Dermis microvascular lymphatic vessel endothelial cell (primary cell): ENCODE measurements around the gene MICAL3. TPM values are rescaled to one million over a fixed set of nuclear protein-coding genes. Genes with fewer than 3 reads are reported as not detected.
"Not testable (repeated sequence)": the region's sequence is repeated elsewhere in the genome, so short reads cannot be mapped to it uniquely, and the experiment has no call there.

Experiments used
- DNase-seq, 2 donors: peaks; one replicate each; pipeline versions ENCODE4 v3.0.0 to v3.0.0-alpha.2; 2010; ENCODE audit warnings: low read depth in 2 of 2
- total RNA-seq: library from RNA; depleted of rRNA; stranded (reverse); fragments of >200 nt; gene quantifications from 2 replicates; pipeline ENCODE4 v1.2.1, GENCODE V29; 2014

The MICAL3 gene
- total RNA-seq, 1 donor from 2014 or later, result 14.8 TPM

DNA sequence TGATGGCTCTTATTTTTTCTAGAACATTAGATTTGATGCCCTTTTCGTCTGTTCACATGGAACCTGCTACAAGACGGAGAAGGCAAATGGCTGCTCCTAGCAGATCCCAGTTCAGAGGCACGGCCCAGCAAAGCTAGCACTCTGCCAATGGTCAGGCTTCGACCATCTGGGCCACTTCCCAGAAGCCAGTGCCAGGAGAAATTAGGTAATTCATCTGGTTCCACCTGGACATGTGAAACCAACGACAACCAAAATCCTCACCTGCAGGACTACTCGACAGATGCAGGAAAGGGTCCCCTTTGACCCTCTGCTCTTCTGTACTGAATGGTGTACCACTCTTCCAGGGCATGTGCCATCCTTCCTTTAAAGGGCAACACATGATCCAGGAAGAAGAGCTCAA, 25.4 kb downstream of the MICAL3 start:
- no peak for DNase-seq

GRCh38 chr22:17997456-17997855, 26.9 kb downstream of the MICAL3 start:
- no peak for DNase-seq

DNA sequence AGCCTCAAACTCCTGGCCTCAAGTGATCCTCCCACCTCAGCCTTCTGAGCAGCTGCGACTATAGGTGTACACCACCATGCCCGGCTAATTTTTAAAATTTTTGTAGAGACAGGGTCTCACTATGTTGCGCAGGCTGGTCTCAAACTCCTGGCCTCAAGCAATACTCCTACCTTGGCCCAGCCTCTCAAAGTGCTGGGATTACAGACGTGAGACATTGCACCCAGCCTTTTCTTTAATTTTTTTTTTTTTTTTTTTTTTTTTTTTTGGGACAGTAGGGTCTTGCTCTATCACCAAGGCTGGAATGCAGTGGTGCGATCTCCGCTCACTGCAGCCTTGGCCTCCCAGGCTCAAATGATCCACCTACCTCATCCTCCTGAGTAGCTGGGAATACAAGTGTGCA, 29.1 kb downstream of the MICAL3 start:
- not testable (repeated sequence) for DNase-seq

GRCh38 chr22:17994424-17995108, 29.8 kb downstream of the MICAL3 start:
- no peak for DNase-seq

GRCh38 chr22:17992976-17993375, 31.4 kb downstream of the MICAL3 start:
- DNase-seq, result peak; percentile 18 to 84

DNA sequence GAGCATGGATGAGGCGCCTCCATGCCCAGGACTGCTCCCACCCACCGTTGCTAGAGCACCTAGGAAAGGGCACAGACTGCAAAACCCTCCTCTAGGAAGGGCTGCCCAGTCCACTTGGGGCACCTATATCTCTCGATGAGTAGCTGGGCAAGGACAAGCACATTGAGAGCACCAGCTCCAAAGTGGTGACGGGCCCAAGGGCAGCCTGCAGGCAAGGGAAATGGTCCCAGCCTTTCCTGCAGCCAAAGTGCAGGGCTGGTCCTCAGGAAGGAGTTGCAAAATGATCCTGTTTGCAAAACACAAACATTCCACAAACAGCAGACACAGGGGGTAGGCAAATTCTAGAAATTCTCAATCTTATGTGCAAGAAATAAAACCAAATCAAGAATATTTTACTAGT, 32.4 kb downstream of the MICAL3 start:
- DNase-seq, result not testable (repeated sequence)

DNA sequence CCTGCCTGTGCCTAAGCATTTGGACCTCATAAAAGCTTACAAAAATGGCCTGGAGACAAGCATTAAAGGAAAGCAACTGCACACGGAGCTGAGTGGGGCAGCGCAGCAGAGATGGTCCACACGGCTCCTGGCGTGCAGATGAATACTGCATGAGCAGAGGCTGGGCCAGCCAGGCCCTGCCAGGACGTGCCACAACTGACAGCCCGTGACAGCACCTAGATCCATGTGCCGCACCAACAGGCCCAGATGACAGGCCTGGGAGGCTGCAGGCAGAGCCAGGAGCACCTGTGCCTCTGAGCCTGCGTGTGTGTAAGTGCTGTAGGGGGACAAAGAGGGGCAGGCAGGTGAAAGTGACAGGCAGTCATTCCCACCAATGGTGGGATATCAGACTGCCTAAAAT, 33.4 kb downstream of the MICAL3 start:
- DNase-seq, result no peak

GRCh38 chr22:17990147-17990546, 34.2 kb downstream of the MICAL3 start:
- DNase-seq, result no peak

- peak in 1 of 2 donors; percentile 33 for DNase-seq
These were observed 35.4 kb downstream of the MICAL3 start for GRCh38 chr22:17988800-17989513.

DNA sequence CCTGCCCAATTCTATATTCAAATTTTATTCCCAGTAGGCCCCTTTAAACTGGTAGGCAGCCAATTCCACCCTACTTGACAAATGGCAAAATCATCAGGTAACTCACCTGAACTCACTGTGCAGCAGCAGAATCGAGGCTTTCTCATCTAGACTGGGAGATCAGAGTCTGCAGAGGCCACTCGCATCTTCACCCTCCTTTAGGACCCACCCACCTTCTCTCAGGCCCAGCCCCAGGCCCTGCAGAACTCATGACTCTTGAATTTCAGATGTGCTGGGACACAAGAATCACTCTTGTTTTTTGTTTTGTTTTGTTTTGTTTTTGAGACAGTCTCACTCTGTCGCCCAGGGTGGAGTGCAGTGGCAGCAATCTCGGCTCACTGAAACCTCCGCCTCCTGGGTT, 38.8 kb downstream of the MICAL3 start:
- DNase-seq, result no peak

DNA sequence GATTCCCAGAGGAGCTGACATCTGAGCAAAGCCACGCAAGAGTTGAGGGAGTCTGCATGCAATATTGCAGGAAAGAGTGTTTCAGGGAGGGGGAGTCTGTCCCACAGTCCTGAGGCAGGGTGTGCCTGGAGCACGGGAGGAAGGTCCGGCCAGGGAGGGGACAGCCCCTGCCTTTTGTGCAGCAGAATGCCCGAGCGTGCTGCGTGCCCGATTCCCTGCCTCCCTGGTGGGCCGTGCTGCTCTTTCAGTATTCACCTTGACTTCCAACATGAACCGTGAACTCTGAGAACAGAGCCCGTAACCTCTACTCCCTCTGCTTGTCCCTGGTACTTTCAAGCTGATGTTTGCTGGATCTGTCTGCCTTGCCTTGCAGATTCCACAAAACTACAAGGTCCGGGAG, 39.3 kb downstream of the MICAL3 start:
- not testable (repeated sequence) for DNase-seq

DNA sequence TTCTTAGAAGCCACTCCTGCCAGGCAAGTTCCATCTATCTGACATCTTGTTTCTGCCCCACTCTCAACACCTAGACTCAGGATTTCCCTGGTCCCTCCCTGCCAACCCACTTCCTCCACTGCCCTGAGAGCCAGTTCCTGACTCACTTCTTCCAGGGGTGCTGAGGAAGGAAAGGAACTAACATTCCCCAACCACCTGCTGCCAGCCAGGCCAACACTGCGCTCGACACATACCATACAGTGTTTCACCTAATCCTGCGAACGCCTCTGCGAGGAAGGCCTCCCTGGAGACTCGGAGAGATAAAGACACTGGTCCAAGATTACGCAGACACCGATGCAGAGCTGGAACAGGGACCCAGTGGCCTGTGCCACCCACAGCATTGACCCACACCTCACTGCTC, 40.2 kb downstream of the MICAL3 start:
- DNase-seq, result peak in 1 of 2 donors; percentile 55

DNA sequence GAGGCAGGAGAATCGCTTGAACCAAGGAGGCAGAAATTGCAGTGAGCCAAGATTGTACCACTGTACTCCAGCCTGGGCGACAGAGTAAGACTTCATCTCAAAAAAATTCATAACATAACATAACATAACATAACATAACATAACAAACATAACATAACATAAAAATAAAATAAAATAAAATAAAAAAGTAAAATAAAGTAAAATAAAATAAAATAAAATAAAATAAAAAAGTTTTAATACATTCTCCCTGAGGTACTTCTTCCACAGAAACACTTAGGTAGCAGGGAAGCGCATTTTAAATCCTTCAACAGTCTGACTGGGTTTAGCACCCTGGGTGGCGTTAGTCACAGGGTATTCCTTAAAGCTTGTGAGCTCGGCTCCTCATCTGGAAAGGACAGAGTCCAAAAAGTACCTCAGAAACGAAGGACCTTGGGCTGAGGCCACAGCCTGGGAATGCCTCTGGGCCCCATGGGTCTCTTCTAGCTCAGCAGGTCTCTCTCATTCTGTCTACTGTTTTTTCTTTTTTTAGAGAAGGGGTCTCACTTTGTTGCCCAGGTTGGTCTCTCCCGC, 41.7 kb downstream of the MICAL3 start:
- no peak for DNase-seq

DNA sequence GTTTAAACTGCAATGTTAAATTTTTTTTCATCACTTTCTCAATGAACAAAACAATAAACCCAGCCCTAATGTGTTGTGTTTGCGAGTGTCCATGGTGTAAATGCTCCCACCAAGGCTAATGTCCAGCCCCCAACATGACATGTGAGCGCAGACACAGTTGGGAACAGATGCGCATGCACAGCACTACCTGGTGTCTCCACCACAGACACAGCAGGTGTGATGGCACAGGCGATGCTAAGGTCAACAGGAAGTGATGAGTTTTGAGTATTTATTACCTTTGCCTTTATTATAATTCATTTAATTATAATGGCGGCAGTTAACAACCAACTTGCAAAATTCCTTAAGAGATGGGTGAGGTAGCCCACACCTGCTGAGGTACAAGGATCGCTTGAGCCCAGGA, 42.9 kb downstream of the MICAL3 start:
- no peak for DNase-seq

GRCh38 chr22:17980638-17981051, 43.7 kb downstream of the MICAL3 start:
- peak in 1 of 2 donors; percentile 49 for DNase-seq

GRCh38 chr22:17980015-17980590, 44.3 kb downstream of the MICAL3 start:
- peak in 1 of 2 donors; percentile 18 for DNase-seq

DNA sequence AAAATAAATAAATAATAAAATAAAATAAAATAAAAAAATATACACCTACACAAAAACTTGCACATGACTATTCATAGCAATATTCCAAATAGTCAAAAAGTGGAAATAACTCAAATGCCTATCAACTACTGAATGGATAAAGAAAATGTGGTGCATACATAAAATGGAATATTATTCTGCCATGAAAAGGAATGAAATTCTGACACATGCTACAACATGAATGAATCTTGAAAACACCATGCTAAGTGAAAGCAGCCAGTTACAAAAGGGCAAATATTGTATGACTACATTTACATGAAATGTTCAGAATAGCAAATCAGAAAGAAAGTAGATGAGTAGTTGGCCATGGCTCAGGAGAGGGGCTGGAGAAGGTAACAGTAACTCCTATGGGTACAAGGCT, 46.3 kb downstream of the MICAL3 start:
- no peak for DNase-seq

- no peak for DNase-seq
These were observed 47.0 kb downstream of the MICAL3 start for GRCh38 chr22:17977371-17977770.

DNA sequence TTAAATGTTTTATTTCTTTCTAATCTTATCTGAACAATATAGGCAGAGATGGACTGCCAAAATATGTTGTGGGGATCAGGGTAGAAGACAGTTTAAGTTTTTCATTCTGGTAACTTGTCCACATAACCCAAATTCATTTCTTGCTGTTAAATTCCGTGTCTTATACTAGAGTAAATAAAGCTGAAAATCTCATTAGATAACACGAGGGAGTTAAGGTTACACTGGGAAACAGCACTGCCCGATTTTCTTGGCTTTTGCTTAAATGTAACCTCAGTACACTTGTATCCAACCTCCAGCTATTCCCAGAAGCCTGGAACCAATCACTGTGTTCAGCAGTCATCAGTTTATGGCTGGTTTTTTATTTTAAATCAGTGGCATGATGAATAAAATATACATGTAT, 48.2 kb downstream of the MICAL3 start:
- DNase-seq, result no peak

- no peak for DNase-seq
These were observed 49.5 kb downstream of the MICAL3 start for GRCh38 chr22:17974703-17975372.

GRCh38 chr22:17974087-17974486, 50.3 kb downstream of the MICAL3 start:
- no peak for DNase-seq

GRCh38 chr22:17973217-17973616, 51.1 kb downstream of the MICAL3 start:
- no peak for DNase-seq
